ENCODE measurements around the gene CACNG1.

The CACNG1 gene, protein sequence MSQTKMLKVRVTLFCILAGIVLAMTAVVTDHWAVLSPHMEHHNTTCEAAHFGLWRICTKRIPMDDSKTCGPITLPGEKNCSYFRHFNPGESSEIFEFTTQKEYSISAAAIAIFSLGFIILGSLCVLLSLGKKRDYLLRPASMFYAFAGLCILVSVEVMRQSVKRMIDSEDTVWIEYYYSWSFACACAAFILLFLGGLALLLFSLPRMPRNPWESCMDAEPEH

DNA sequence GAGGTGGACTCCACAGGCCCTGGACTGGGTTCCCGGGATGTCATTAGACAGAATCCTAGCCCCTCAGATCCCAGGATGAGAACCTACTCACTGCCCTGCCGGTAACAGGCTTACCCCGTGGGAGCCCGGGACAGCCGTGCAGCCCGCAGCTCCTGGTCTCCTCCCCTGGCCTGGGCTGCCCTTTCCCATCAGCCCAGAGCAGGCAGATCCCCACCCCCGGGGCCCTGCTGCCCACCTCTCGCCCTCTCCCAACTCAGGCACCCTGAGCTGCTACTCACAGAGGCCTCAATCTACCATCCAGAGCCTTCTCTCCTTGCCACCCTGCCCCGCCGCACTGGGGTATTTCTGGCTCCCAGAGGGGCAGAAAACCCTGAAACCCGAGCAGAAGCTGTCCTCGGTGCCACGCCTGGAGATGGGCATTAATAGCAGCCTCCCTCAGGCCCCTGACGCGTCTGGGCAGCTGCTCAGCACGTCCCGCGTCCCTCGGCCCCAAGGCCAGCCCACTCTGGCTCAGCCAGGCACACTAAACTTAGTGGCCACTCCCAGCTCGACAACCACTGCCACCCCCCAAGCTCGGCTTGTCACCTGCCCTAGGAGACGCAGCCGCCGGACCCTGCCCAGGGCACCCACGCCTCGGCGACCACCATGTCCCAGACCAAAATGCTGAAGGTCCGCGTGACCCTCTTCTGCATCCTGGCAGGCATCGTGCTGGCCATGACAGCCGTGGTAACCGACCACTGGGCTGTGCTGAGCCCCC is at the start of gene CACNG1:
Gene CACNG1, plus strand, starts transcription at position 539 of the 757 bp plus-strand sequence. Its CDS starts 107 bp downstream, at position 646.
- no peak for DNase-seq

DNA sequence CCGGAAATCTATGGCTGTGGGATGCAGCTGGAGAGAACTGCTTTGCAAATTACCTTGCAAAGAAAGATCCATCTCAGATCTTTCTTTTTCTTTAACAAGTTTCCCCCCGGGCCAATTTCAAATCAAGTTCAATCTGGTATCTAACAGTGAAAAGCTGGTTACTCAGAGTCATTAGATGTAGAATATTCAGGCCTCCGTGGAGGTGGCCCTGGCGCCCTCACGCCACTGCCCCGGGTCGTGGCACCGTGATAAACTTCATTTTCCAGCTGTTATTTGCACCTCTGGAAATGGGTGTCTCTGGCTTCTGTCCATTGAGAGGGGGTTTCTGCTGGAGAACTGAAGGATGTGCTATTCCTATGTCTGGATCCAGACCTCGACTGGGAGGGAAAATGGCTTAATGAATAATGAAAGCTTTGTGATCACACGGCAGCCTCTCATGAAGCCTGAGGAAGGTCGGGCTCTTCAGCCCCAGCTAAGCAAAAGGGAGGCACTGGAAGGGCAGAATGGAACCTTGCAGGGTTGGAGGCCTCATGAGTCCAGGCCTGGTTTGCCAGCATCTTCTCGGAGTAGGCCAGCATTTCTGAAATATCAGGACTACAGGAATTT is 49.3 kb upstream of the CACNG1 start:
- DNase-seq = no peak

DNA sequence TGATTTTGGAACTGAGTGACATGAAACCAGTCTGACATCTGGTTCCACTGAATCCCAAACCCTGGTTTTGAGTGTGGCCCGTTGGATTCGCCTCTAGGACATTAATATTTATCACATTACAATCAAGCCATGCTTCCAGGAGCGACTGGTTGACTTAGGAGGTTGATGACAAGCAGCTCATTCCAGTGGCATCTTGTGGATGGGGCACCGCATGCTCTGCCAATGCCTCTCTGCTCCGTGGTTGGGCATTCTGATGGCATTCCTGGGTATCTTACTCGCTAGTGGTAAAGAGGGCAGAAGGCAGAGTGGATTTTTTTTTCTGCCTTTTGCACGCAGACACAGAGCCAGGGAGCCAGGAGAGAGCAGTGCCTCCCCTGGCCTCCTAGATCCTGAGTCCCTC is 48.4 kb upstream of the CACNG1 start:
- DNase-seq = no peak

DNA sequence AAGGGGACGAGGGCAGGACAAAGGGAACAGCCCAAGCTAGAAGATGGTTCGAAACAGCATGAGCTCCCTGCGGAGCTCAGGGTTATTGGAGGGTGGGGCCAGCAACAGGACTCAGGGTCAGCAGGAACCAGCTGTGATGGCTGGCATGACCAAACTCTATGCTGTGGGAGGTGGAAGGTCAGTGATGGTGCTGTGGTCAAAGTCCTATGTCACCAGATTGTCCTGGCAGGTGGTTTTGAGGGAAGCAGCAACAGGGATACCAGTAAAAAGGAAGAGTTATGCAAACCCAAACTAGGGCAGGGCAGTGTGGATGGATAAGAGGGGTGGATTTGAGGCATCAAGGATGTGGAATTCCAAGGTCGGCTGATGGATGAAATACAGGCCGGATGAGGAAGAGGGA is 47.4 kb upstream of the CACNG1 start:
- DNase-seq = no peak

DNA sequence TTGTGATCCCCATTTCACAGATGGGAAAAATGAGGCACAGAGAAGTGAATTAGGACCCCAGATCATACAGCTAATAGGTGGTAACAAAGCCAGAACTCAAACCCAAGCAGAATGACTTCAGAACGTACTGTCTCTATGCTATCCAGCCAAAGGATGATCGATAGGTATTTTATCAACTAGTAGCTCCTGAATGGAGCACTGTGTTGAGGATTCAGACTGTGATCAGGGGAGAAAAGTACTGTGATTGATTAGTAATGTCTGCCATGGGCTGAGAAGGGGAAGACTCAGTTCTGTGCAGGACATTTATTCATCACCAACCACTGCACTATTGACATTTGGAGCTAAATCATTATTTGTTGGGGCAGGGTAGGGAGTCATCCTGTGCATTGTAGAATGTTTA is 41.1 kb upstream of the CACNG1 start:
- DNase-seq = no peak

DNA sequence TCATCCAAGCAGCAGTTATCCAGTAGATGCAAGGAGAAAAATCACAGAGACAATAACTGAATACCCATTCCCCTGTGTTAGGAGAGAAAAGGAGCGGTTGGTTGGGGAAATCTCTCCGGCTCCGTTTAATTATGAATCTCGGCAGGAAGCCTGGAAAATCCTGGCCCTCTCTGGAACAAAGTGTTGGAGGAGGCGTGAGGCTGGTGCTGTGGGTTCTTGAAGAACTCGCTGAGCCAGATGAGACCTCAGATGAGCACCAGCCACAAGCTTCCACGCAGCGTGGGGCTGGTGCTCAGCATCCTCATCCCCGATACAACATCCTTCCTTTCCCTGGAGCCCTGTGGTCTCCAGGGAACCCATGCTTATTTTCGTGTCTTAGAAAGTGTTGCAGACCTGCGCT is 40.2 kb upstream of the CACNG1 start:
- DNase-seq = no peak

DNA sequence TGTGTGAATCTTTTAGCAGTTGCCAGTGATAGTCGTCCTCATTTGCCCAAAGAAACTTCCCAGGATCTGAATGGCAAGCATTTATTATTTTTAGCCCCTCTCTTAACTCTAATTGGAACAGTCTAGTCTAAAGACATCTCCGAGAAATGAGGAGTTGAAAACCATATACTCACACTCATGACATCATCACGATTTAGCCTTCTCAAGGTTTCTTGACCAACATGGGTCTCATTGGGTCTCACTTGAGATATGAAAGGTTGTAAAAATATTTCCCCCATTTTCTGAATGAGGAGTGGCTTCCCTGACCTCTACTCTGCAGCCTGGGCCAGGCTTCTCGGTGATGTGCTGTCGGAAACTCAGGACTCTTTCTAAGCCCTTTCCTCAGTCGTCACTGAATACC is 37.1 kb upstream of the CACNG1 start:
- DNase-seq = no peak

DNA sequence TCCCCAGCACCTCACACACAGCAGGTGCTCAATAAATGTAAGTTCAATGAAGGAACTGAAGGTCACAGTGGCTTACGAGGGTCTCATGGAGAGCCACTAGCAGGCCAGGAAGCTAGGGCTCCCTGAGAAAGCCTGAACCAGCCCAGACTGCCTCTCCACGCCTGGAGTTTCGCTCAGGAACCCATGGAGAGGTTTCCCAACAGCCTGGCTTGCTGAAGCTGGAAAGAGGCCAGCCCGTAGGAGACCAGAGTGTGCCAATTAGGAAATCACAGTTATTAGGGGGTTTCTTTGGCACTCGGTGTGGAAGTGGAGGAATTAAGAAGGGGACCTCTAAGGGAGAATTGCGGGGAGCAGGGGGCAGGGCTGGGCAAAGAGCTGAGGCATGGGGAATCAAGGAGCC is 36.3 kb upstream of the CACNG1 start:
- DNase-seq = no peak

DNA sequence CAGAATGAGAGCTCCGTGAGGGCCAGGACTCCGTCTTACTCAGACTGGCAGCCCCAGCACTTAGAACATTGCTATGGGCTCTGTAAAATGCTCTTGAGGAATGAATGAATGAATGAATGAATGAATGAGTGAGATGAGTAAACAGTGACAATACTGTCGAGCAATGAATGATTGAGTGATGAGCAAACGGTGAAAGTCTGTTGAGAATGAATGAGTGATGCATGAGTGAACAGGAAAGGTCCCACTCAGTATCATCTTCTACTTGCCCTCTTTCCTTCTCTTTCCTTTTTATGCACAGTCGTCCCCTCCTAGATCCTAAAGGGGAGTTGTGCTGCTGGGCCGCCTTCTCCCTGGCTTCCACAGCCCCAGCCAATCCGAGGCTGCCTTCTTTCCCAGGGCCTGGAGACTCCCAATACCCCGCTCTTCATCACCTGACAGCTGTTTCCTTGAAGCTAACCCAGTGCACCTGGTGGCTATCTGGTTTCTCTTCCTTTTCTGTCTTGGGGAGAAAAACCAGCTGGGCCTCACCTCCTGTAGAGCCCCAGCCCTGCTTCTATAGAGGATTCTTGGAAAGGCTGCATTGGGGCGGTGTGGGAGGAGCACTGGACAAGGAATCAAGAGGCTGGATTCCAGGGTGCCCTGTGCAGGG is 32.7 kb upstream of the CACNG1 start:
- DNase-seq = no peak

DNA sequence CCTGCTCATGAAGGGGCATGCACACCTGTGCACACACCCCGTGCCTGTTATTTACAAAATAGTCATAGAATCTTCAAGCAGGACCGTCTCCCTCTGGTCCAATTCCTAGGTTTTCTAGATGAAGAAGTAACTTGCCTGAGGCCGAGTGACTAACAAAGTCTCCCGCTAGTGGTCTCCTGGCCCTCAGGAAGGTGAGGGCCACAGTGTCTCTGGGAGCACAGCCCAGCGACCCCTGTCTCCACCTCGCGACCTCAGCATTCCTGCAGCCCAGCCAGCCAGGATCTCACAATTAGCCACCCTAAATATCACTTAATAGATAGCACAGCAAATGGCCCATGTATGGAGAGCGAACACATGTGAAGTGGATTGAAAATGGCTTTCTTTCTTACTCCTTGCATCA is 30.5 kb upstream of the CACNG1 start:
- no peak for DNase-seq

DNA sequence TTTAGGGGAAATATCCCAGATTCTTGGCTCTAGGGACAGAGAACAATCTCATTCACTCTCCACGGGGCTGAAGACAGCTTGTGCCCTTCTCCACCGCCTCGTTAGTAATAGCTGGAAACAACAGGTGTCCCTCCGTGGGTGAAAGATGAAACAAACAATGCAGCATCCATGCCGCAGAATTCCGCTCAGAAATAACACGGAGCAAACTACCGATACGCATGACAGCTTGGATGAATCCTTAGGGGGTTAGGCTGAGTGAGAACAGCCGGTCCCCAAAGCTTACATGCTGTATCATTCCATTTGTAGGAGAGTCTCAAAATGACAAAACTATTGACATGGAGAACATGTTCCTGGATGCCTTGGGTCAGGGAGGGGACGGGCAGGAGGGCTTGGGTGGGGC is 29.4 kb upstream of the CACNG1 start:
- no peak for DNase-seq

DNA sequence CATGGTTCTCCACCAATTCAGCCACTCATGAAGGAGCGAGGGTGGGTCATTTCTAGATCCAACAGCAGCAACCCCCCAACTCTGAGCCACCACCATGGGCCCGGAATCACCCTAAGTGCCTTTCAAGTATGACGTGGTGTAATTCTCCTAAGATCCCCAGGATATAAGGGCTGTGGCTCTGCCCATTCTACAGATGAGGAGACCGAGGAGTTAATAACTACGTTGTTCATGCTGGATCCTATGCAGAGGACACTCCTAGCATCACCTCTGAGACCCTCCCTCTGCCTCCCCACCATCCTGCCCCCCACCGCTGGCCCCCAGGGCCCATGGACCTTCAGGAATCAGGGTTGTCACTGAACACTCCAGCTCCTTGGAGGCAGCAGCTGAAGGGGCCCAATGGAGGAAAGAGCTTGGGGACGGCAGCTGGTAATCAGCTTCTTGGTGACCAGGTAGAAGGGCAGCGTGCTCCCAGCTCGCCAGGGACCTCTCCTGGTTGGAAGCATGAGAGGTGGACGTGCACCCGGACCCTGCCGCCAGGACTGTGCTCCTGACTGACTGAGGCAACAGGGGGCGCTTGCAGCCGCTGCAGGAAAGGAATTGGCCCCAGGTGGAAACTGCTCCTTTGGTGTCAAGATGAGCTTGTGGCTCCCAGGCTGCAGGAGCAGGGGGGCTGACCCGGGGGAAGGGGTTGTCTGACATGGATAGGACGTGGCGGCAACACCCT is 28.2 kb upstream of the CACNG1 start:
- DNase-seq = no peak

DNA sequence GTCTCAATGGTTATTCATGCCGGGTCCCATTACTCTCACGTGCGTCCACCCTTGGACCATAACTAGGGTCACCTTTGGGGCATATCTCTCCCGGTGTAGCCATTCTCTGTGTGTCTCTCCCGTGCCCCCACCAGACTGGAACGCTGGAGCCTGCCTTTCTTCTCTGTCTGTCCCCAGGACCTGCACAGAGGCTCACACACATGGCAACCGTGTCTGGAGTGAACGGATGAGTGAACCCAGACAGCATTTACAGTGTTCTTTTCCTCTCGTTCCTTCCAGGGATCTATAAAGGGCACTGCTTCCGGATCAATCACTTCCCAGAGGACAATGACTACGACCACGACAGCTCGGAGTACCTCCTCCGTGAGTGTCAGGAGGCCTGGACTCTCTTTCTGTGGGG is 26.4 kb upstream of the CACNG1 start:
- no peak for DNase-seq

DNA sequence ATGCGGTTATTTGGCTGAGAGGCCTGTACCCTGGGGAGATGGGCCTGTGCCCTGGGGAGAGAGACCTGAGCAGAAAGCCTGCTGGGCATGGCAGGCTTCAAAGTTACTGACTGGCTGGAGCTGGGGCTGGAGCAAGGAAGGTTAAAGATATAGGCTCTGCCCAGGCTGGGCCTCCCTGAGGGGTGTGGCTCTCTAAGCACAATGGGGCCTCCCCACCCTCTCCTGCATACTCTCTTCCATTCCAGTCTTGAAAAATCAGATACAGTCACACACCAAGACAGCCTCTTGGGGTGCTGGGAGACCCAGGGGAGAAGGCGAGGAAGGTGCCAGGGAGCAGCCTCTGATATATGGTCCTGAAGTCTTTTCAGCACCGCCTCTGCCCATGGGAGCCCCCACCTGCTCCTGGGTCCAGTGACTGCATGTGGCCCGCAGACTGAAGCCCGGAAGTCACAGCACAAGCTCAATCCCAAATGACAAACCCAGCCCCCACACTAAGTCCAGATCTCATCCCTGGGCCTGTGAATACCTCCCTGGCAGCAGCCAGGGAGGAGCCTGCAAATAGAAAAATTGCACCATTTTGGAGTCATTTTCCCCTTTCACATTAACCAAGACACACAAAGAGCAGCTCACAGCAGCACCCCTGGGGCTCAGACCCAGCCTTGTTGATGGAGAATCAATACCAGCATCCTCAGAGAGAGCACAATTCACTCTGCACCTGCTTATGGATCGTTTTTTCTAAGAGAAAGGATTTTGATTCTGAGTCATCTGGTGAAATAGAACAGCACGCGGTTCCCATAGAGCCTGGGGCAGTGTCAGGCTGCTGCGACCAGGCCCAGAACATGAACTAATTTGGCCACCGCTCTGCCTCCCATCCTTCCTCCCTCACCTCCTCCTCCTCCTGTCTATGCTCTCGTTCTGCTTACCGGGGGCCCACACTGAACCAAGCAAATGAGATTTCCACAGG is 25.6 kb upstream of the CACNG1 start:
- DNase-seq = no peak

DNA sequence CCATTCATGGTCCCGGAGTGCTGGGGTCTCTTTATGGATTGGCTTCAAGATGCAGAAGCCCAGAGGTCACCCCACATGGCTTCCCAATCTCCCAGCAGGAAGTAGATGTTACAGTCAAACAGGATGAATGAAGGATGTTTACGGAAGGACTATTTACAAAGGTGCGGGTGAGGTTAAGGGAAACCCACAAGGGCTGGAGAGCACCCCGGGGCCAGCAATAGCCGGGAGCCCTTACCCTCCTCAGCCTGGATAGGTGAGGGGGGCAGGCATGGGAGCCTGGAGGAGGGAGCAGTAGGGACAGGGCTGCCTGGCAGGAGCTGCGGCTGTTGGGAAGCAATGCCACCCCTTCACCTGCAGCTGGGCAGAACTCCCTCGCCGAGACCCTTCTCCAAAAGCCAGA is 24.5 kb upstream of the CACNG1 start:
- no peak for DNase-seq

DNA sequence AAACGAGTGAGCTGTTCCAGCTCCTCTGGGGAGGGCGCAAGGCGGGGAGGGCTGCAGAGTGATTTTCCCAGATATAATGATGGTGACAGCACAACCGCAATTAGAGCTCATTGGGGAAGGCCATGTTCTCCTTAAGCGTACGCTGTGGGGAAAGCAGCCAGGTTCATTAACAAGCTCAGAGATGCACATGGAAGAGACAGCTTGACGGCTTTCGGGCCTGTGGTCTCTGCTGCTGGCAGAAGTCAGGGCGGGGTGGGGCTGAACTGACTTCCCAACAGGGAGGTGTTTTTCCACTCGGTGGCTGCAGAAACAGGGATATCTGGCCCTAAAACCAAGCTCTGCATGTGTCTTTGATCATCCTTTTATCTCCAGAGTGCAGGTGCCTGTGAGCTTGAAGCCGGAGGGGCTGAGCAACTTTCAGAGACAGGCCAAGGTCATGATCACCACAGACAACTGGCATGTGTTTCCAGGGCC is 24.0 kb upstream of the CACNG1 start:
- no peak for DNase-seq

DNA sequence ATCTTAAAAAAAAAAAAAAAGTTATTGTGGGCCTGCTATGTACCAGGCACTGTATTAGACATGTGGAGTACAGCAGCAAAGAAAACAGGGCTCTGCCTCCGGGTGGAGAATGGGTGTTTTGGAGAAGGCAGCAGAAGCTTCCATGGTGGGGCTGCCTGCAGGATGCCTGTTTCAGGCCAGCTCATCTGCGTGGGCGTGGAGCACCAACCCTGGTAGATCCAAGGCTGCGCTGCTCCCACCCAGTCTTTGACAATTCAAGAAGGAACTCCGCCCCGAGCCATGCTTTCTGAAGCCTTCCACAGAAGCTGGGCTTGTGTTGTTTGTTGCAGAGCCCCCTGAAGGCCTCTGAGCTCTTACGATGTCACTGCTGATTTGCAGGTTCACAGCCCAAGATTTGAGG is 23.2 kb upstream of the CACNG1 start:
- no peak for DNase-seq

DNA sequence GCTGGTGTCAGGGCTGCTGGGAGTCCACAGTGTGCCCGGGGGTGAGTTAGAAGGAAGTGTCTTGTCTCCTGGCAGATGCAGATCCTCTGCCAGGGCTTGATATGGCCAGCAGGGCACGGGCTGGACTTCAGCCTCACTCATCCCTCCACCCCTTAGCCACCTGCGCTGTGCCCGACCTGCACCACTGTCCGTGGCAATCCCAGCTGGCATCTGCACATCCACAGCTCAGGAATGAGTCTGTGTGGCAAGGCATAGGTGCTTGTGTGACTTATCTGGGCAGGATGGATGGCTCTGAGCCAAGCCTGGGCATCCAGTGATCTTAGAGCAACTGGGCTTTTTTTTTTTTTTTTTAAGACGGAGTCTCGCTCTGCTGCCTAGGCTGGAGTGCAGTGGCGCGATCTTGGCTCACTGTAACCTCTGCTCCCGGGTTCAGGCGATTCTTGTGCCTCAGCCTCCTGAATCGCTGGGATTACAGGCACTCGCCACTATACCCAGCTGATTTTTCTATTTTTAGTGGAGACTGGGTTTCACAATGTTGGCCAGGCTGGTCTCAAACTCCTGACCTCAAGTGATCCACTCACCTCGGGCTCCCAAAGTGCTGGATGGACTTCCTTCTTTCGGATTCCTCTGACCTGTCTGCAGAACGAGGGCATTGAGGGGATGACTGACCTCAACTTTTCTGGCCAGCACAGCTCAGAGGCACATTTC is 22.5 kb upstream of the CACNG1 start:
- no peak for DNase-seq

DNA sequence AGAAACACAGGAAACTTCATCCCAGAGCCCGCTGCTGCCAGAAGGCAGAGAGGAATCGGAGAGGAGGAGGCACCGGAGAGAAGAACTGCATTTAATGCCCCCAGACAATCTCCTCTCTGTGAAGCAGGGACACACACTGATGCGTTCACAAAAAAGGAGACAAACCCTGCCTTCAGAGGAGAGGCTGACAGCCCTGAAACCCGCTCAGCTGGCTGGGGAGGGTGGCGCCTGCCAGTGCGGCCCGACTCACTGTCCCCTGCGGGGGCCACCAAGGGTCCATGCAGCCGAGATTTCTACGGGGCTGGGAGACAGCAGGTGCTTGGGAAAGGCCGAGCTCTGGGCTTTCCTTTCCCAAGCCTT is 21.9 kb upstream of the CACNG1 start:
- no peak for DNase-seq

DNA sequence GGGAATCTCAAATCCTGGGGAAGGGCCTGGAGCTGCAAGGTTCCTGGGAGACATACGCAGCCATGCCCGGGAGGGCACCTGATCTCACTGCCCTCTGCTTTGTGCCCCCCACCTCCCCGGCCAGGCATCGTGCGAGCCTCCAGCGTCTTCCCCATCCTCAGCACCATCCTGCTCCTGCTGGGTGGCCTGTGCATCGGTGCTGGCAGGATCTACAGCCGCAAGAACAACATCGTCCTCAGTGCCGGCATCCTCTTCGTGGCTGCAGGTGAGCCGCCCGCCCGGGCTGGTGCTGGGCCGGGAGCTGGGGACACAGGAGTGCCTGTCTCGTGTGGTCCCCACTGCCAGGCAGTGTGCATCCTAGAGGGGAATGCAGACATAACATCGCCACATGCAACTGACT is 19.6 kb upstream of the CACNG1 start:
- no peak for DNase-seq

DNA sequence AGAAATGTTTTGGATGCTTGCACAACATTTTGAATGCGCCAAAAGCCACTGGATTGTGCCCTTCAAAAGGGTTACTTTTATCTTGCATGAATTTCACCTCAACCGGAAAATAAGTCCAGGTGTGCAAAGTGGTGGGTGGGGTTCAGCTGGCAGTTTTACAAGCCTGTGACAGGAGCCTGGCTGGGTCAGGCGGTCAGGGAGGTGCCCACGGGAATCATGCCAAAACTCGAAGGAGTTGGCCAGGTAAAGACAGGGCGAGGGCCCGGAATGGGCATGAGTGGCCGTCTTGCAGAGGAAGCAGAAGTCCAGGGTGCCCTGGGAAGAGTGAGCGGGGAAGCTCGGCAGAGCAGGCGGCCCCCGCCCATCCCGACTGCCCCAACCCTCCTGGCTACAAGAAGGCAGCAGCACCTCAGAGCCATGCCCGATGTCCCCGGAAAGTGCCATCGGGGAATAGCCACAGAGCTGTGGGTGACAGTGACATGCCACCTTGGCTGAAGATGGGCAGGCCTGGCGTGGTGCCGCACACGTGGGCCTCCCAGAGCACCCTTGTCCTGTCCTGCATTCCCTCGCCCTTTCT is 19.1 kb upstream of the CACNG1 start:
- DNase-seq = no peak

All from NCI-H526 treated with DMSO at 0.1 percent for 48 hours (cell line).